K562 (cell line): ENCODE data around the gene CD93. TPM values are rescaled to one million over a fixed set of nuclear protein-coding genes. Genes with fewer than 3 reads are reported as not detected.
A peak's percentile ranks its signal among the peaks of the same experiment; 100 is the strongest.

Experiments used
- CBX1 ChIP-seq: sonication (generic); IDR thresholded peaks from 2 replicates; pipeline ENCODE4 v1.6.1; 2016; ENCODE audit warnings: antibody characterized with exemption, low read depth, mild to moderate bottlenecking
- CTCFL ChIP-seq: IDR thresholded peaks from 2 replicates; pipeline ENCODE4 v1.6.1; 2011; ENCODE audit warnings: borderline replicate concordance, low read depth, mild to moderate bottlenecking, moderate library complexity, low read length; ENCODE audit not compliant: insufficient read depth, poor library complexity, severe bottlenecking
- E2F4 ChIP-seq: sonication (generic); formaldehyde crosslinking; IDR thresholded peaks from 2 replicates; pipeline ENCODE4 v1.8.0; 2022; ENCODE audit warnings: mild to moderate bottlenecking, low read depth, missing genetic modification reagents
- FOXK2 ChIP-seq, 2 experiments: fragments of 450-650 bp; IDR thresholded peaks in 1 of 2; conservative IDR thresholded peaks in 1 of 2; 2 replicates each; pipeline ENCODE4 v1.6.1; 2016; ENCODE audit warnings: low read depth in 2 of 2, mild to moderate bottlenecking in 1 of 2
- GMEB1 ChIP-seq: fragments of 250-450 bp; sonication (Bioruptor Pico); IDR thresholded peaks from 2 replicates; pipeline ENCODE4 v1.4.0; 2020; ENCODE audit warnings: mild to moderate bottlenecking
- MAFK ChIP-seq: IDR thresholded peaks from 2 replicates; pipeline ENCODE4 v1.6.1; 2011; ENCODE audit warnings: low read length, improper control_type of control experiment
- MLLT1 ChIP-seq, 2 experiments: fragments of 450-650 bp; IDR thresholded peaks; 2 replicates each; pipeline ENCODE4 v1.6.1; 2016
- MTA2 ChIP-seq: fragments of 450-650 bp; IDR thresholded peaks from 2 replicates; pipeline ENCODE4 v1.6.1; 2016; ENCODE audit warnings: low read depth
- MTA3 ChIP-seq: fragments of 450-650 bp; formaldehyde crosslinking; IDR thresholded peaks from 2 replicates; pipeline ENCODE4 v1.6.1; 2017; ENCODE audit warnings: mild to moderate bottlenecking, borderline replicate concordance
- PBX2 ChIP-seq, 2 experiments: IDR thresholded peaks in 1 of 2; conservative IDR thresholded peaks in 1 of 2; 2 replicates each; pipeline ENCODE4 v1.6.1; 2016; ENCODE audit warnings: low read depth in 2 of 2, mild to moderate bottlenecking in 1 of 2, missing compliant biosample characterization in 1 of 2, missing genetic modification characterization in 1 of 2, moderate library complexity in 1 of 2
- POLR2AphosphoS5 ChIP-seq: IDR thresholded peaks from 2 replicates; pipeline ENCODE4 v1.6.1; 2011; ENCODE audit warnings: mild to moderate bottlenecking, low read depth, low read length, moderate library complexity; ENCODE audit not compliant: control insufficient read depth, insufficient read depth
- ZNF512 ChIP-seq: IDR thresholded peaks from 2 replicates; pipeline ENCODE4 v1.6.1; 2016; ENCODE audit warnings: missing genetic modification characterization, missing compliant biosample characterization
- ZNF696 ChIP-seq: fragments of 250-450 bp; sonication (Bioruptor Pico); conservative IDR thresholded peaks from 2 replicates; pipeline ENCODE4 v1.4.0; 2020; ENCODE audit warnings: mild to moderate bottlenecking, moderate library complexity
- polyA plus RNA-seq, 8 experiments: library from polyadenylated mRNA; depleted of rRNA in 4 of 8; stranded (reverse) in 5 of 8; unstranded in 3 of 8; fragments of >200 nt; fragmentation: Nextera tagmentation in 2 of 8; fragmentation: Illumina TruSeq in 1 of 8; extraction: Ambion mirVana in 2 of 8; extraction: Trizol in 1 of 8; gene quantifications; 2 replicates each; pipeline versions ENCODE4 v1.2.1 to v1.2.3, GENCODE V29; 2011 to 2014; ENCODE audit warnings: inconsistent platforms in 1 of 8, missing spikeins in 1 of 8
- total RNA-seq, 7 experiments: library from RNA; depleted of rRNA in 6 of 7; stranded (reverse); fragments of >200 nt in 6 of 7; fragmentation: Illumina TruSeq in 2 of 7; extraction: Trizol in 2 of 7; gene quantifications; 2 replicates each; pipeline versions ENCODE4 v1.2.1 to v1.2.3, GENCODE V29; 2011 to 2021; ENCODE audit warnings: low replicate concordance in 1 of 7

The CD93 gene
- total and polyA plus RNA-seq, 9 of the 15 experiments (the other 6 are each of a cell fraction or from before 2014, with no cell fraction given) = 0.03 to 0.20 (median 0.05) TPM

GRCh38 chr20:23092384-23092756 lies 6.2 kb upstream of the CD93 start (continued):
- no peak for TF ChIP-seq E2F4 (CRISPR knock-in tag)
- TF ChIP-seq MTA2 = peak; percentile 36; the same call in 1 of the 2 replicates
- no peak for TF ChIP-seq CBX1
- 0 out of 4 replicates have a peak, but pooled peaks of 1 of the 2 experiments have one; percentile 39 for TF ChIP-seq FOXK2 (conservative IDR thresholded peaks at IDR 0.05 in 1 of 2, IDR thresholded peaks at IDR 0.05 in 1 of 2; ENCODE audit: low read depth in 2 of 2)
- TF ChIP-seq MLLT1 (IDR thresholded peaks at IDR 0.05) = no peak
- no peak for TF ChIP-seq CTCFL
- no peak for TF ChIP-seq GMEB1 (CRISPR knock-in tag)
- TF ChIP-seq ZNF512 (tag) = no peak
- TF ChIP-seq PBX2 (CRISPR knock-in tag; IDR thresholded peaks at IDR 0.05; ENCODE audit: low read depth) = no peak
- peak; percentile 83 for TF ChIP-seq PBX2 (tag; conservative IDR thresholded peaks at IDR 0.05; ENCODE audit: low read depth)
- TF ChIP-seq ZNF696 (CRISPR knock-in tag) = no peak
- TF ChIP-seq POLR2AphosphoS5 = peak; percentile 36; the same call in 1 of the 2 replicates
- no peak for TF ChIP-seq MAFK
- no peak for TF ChIP-seq MTA3
